ENCODE results near the gene PDE8B. TPM values are rescaled to one million over a fixed set of nuclear protein-coding genes. Genes with fewer than 3 reads are reported as not detected.
A peak's percentile ranks its signal among the peaks of the same experiment; 100 is the strongest.
"Not testable (repeated sequence)": the region's sequence is repeated elsewhere in the genome, so short reads cannot be mapped to it uniquely, and the experiment has no call there.

The PDE8B gene
- total RNA-seq, 1 donor from 2014 or later: 2.6 TPM

DNA sequence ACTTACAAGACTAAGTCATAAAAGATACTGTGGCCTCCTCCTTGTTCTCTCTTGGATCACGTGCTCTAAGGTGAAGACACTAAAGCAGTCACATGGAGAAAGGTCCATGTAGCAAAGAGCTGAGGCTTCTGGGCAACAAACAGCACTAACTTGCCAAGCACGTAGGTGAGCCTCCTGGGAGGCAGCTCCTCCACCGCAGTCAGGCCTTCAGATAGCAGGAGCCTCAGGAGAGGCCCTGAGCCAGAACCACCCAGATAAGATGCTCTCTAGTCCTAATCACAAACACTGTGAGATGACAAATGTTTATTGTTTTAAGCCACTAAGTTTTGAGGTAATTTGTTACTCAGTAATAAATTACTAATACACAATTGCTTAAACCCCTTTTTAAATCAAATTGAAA lies 243.6 kb downstream of the PDE8B start:
- Mint-ChIP-seq H3K27ac (peak overlapping the region; percentile 46), H3K27me3 (no peaks in the 10 kb centered on the region), H3K4me1 (ENCODE audit: low read depth) (no peaks in the 10 kb centered on the region), H3K36me3 (ENCODE audit: insufficient read depth) (peaks cover 11% of the 10 kb centered on the region), H3K9me3 (ENCODE audit: low read depth) (no peaks in the 10 kb centered on the region), H3K4me3 (ENCODE audit: low read depth) (no peak overlapping the region)
- DNase-seq (ENCODE audit: low spot score, unreplicated experiment): no peak
- no peak for TF ChIP-seq CTCF (IDR thresholded peaks at IDR 0.05; ENCODE audit: unreplicated experiment)

DNA sequence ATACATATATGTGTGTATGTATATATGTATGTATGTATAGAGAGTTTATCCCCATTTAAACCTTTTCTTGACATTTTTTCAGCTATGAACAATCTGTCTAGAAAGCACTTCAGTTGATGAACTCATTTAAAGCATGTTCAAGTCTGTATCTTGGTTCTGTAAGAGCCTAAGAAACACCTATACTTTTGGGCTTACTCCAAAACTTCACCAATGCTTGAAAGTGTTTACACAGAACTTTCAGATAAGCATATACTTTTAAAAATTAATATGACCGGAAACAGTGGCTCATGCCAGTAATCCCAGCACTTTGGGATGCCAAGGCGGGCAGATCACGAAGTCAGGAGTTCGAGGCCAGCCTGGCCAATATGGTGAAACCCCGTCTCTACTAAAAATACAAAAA lies 250.8 kb downstream of the PDE8B start:
- no peak for DNase-seq (ENCODE audit: low spot score, unreplicated experiment)
- Mint-ChIP-seq H3K36me3 (ENCODE audit: insufficient read depth) (peaks cover 4% of the 10 kb centered on the region), H3K4me3 (ENCODE audit: low read depth) (no peak overlapping the region), H3K9me3 (ENCODE audit: low read depth) (no peaks in the 10 kb centered on the region), H3K4me1 (ENCODE audit: low read depth) (peaks cover 10% of the 10 kb centered on the region), H3K27me3 (no peaks in the 10 kb centered on the region), H3K27ac (no peak overlapping the region)
- TF ChIP-seq CTCF (IDR thresholded peaks at IDR 0.05; ENCODE audit: unreplicated experiment): no peak

GRCh38 chr5:77463905-77464304 lies 253.4 kb downstream of the PDE8B start:
- H3K9me3 Mint-ChIP-seq (ENCODE audit: low read depth): no peaks in the 10 kb centered on the region
- no peak for DNase-seq (ENCODE audit: low spot score, unreplicated experiment)
- peaks cover 13% of the 10 kb centered on the region for H3K4me1 Mint-ChIP-seq (ENCODE audit: low read depth)
- no peak overlapping the region for H3K27ac Mint-ChIP-seq
- TF ChIP-seq CTCF (IDR thresholded peaks at IDR 0.05; ENCODE audit: unreplicated experiment): no peak
- peaks cover 11% of the 10 kb centered on the region for H3K36me3 Mint-ChIP-seq (ENCODE audit: insufficient read depth)
- no peak overlapping the region for H3K4me3 Mint-ChIP-seq (ENCODE audit: low read depth)
- no peaks in the 10 kb centered on the region for H3K27me3 Mint-ChIP-seq

- Mint-ChIP-seq H3K36me3 (ENCODE audit: insufficient read depth) (peaks cover 37% of the 10 kb centered on the region), H3K9me3 (ENCODE audit: low read depth) (peaks cover 13% of the 10 kb centered on the region), H3K4me1 (ENCODE audit: low read depth) (peaks cover 13% of the 10 kb centered on the region)
- not testable (repeated sequence) for H3K27me3 Mint-ChIP-seq; H3K4me3 Mint-ChIP-seq (ENCODE audit: low read depth); DNase-seq (ENCODE audit: low spot score, unreplicated experiment); H3K27ac Mint-ChIP-seq
Observed at GRCh38 chr5:77468875-77469274, 258.4 kb downstream of the PDE8B start.

GRCh38 chr5:77475041-77475440 lies 264.6 kb downstream of the PDE8B start:
- not testable (repeated sequence) for H3K27me3 Mint-ChIP-seq; H3K4me3 Mint-ChIP-seq (ENCODE audit: low read depth); DNase-seq (ENCODE audit: low spot score, unreplicated experiment); H3K4me1 Mint-ChIP-seq (ENCODE audit: low read depth); H3K27ac Mint-ChIP-seq
- Mint-ChIP-seq H3K36me3 (ENCODE audit: insufficient read depth) (peaks cover 41% of the 10 kb centered on the region), H3K9me3 (ENCODE audit: low read depth) (peaks cover 19% of the 10 kb centered on the region)

Other genes with a start within 250 kb of the PDE8B start
- 26.3 and 28.1 TPM in 2 replicates for gene AGGF1, start 180.3 kb upstream of the PDE8B start, total RNA-seq
- 37.1 and 38.0 TPM in 2 replicates for gene ZBED3, start 123.4 kb upstream of the PDE8B start, total RNA-seq